DMS 273 treated with DMSO at 0.1 percent for 48 hours (cell line): ENCODE measurements around the gene LTBR.
"Not testable (repeated sequence)": the region's sequence is repeated elsewhere in the genome, so short reads cannot be mapped to it uniquely, and the experiment has no call there.

Experiments
- DNase-seq: peaks from one replicate; lab custom pipeline; 2025; lab: John Stamatoyannopoulos, UW

LTBR gene

GRCh38 chr12:6425590-6426531, 41.9 kb downstream of the LTBR start:
- no peak for DNase-seq

GRCh38 chr12:6426882-6427671, 43.1 kb downstream of the LTBR start:
- DNase-seq, result no peak

DNA sequence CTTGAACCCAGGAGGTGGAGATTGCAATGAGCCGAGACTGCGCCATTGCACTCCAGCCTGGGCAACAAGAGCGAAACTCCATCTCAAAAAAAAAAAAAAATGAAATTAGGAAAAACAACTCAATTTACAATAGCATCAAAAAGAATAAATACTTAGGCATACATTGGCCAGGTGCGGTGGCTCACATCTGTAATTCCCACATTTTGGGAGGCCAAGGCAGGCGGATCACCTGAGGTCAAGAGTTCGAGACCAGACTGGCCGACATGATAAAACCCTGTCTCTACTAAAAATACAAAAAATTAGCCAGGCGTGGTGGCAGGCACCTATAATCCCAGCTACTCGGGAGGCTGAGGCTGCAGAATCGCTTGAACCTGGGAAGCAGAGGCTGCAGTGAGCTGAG, 43.8 kb downstream of the LTBR start:
- not testable (repeated sequence) for DNase-seq

GRCh38 chr12:6428326-6428725, 44.4 kb downstream of the LTBR start:
- DNase-seq, result no peak

DNA sequence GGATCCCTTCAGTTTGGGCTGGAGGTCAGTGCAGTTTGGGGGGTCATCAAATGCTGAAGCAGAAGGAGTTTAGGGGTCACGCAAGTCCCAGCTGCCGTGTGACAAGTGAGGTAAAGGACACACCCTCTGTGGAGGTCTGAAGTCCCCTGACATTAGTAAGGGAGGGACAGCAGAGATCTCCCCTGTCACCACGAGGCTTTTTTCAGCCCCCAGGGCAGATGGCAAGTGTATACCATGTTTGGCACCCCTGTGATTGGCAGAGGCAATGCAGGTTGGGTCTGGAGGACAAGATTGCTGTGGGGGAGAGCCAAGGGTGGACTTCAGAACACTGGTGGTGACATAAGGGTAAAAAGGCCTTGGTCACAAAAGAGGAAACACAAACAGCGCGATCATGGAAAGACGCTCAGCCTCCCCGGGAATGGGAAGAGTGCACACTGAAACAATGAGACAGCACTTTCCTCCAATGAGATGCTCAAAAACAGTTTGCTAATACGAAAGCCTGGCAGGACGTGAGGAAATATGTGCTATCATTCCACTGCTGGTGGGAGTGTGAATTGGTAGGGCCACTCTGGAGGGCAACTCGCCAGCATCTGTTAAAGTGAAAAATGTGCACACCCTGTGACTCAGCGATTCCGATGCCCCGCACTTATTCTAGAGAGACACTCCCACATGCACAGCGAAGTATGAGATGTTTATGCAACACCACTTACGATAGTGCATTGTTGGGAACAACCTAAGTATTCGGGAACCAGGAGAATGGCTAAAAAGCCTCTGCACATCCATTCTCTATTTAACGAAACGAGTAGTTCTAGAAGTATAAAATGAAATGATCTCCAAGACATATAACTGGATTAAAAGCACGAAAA, 46.4 kb downstream of the LTBR start:
- DNase-seq, result no peak

DNA sequence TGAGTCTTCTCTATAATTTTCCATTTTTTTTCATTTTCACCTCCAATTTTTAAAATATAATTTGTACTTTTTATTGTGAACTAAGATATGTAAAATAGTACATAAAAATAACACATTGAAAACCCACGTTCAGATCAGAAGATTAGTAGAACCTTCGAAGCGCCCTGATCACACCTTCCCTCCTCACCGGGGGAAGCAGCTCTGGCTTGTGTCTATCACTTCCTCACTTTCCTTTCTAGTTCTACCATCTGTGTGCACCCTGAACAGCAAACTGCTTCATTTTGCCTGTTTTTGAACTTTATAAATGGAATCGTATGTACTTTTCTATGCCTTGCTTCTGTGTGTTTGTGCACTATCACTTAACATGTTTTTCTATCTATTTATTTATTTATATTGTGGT, 49.0 kb downstream of the LTBR start:
- DNase-seq, result no peak

DNA sequence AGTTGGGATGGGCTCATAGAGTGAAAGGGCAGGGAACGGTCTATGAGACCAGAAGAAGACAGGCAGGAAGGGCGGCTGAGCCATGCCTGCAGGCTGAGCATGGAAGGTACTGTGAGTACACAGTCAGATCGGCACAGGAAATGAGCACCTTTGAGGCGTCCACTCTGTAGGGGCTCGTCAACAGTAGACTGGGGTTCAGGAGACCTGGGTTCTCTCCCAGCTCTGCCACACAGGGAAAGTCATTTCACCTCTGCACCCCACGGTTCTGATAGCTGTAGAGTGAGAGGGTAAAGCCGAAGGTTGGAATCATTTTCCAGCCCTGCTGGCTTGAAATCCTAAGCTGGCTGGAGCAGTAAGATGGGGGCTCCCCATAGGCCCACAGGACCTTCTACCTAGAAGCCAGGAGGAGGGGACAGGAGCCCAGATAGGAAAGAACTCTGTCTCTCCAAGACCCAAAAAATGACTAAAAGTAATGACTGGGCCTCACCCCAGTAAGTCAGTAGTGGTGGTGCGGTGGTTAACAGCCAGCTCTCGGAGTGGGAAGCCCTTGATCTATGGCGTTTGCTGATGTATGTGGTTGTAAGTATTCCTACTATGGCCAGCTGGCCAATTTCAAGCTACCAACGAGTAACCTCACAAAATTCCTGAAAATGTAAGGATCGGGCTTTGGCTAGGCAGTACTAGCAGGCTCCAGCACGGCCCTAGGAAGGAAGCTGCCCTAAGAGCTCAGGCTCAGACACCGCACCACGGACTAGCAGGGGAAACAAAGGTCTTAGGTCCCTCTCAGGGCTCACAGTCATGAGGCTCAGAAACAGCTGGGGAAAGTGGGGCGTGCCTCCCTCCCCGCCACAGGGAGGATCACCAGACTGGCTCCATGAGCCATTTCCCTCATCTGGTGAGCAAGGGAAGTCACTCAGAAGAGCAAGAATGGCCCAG, 50.5 kb downstream of the LTBR start:
- DNase-seq, result no peak

GRCh38 chr12:6435961-6436715, 52.2 kb downstream of the LTBR start:
- DNase-seq, result no peak

DNA sequence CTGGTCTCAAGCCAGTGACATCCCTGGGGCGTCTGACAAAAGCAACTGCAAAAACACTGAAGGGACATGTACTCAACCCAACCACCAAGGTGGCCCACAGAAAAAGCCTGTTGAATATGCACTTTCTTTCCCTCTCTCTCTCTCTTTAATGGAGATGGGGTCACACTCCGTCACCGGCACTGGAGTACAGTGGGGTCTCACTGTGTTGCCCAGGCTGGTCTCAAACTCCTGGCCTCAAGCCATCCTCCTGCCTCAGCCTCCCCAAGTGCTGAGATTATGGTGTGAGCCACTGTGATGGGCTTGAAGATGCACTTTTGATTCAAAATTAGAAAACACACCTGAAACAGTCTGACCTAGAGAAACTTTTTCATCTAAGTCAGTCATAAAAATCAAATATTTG, 53.6 kb downstream of the LTBR start:
- no peak for DNase-seq

DNA sequence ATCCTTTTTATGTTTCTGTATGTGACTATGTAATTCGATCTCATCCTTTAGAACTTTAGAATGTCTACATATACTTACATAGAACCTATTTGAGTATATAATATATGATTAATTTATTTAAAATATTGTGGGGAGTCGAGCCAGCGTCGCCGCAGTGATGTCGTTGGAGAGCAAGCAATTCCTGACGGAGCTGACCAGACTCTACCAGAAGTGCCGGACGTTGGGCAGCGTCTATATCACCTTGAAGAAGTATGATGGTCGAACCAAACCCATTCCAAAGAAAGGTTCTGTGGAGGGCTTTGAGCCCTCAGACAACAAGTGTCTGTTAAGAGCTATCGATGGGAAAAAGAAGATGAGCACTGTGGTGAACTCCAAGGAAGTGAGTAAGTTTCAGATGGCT, 54.4 kb downstream of the LTBR start:
- no peak for DNase-seq

DNA sequence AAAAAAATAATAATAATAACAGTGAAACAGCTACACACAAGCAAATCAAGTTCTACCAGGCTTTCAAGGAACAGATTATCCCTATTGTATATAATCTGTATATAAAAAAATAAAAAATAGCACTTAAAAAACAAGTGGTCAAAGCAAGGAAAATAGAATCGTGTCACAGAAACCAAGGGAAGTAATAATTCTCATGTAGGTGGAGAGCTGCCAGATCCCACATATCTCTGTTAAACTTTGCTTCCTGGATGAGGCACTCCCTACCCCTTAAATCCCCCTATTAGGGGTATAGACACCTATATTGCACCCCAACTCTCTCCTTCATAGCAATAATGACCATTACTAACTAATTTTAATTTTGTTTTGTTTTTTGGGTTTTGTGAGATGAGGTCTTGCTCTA, 56.4 kb downstream of the LTBR start:
- no peak for DNase-seq
